K562 (cell line): ENCODE measurements around the gene LEPR. TPM values are rescaled to one million over a fixed set of nuclear protein-coding genes. Genes with fewer than 3 reads are reported as not detected.
A peak's percentile ranks its signal among the peaks of the same experiment; 100 is the strongest.

ENCODE experiments used
- CBX3 ChIP-seq, 2 experiments: IDR thresholded peaks; 1 replicate in 1 of 2; 2 replicates in 1 of 2; pipeline ENCODE4 v1.6.1; 2012; ENCODE audit warnings: inconsistent platforms in 2 of 2, low read length in 2 of 2, borderline replicate concordance in 1 of 2, control low read depth in 1 of 2
- CBX5 ChIP-seq: IDR thresholded peaks from 2 replicates; pipeline ENCODE4 v1.6.1; 2014; ENCODE audit warnings: low read depth, borderline replicate concordance
- HMG20A ChIP-seq: fragments of 450-650 bp; formaldehyde crosslinking; conservative IDR thresholded peaks from 2 replicates; pipeline ENCODE4 v1.4.0; 2020; ENCODE audit warnings: mild to moderate bottlenecking, mixed read lengths
- PHB2 ChIP-seq: fragments of 450-650 bp; IDR thresholded peaks from 2 replicates; pipeline ENCODE4 v1.6.1; 2017; ENCODE audit warnings: low read depth
- POLR2G ChIP-seq: fragments of 200-400 bp; formaldehyde crosslinking; IDR thresholded peaks from 2 replicates; pipeline ENCODE4 v1.6.1; 2017; ENCODE audit warnings: low read depth, mild to moderate bottlenecking, antibody characterized with exemption, low read length, moderate library complexity
- RBFOX2 ChIP-seq: fragments of 200-400 bp; formaldehyde crosslinking; IDR thresholded peaks from 2 replicates; pipeline ENCODE4 v1.6.1; 2017; ENCODE audit warnings: low read depth, mild to moderate bottlenecking, low read length, moderate library complexity
- STAT5A ChIP-seq: IDR thresholded peaks from 2 replicates; pipeline ENCODE4 v1.6.1; 2012; ENCODE audit warnings: low read length, inconsistent platforms, borderline replicate concordance
- TAL1 ChIP-seq: fragments of 450-650 bp; IDR thresholded peaks from 2 replicates; pipeline ENCODE4 v1.6.1; 2016; ENCODE audit warnings: mild to moderate bottlenecking
- TCFL5 ChIP-seq: fragments of 250-450 bp; sonication (Bioruptor Pico); conservative IDR thresholded peaks from 2 replicates; pipeline ENCODE4 v1.6.1; 2021; ENCODE audit warnings: mild to moderate bottlenecking, moderate library complexity, matching md5 sums
- ZNF699 ChIP-seq: fragments of 250-450 bp; sonication (Bioruptor Pico); IDR thresholded peaks from 2 replicates; pipeline ENCODE4 v1.8.0; 2021; ENCODE audit warnings: mild to moderate bottlenecking, moderate library complexity; ENCODE audit not compliant: insufficient replicate concordance
- polyA plus RNA-seq, 8 experiments: library from polyadenylated mRNA; depleted of rRNA in 4 of 8; stranded (reverse) in 5 of 8; unstranded in 3 of 8; fragments of >200 nt; fragmentation: Nextera tagmentation in 2 of 8; fragmentation: Illumina TruSeq in 1 of 8; extraction: Ambion mirVana in 2 of 8; extraction: Trizol in 1 of 8; gene quantifications; 2 replicates each; pipeline versions ENCODE4 v1.2.1 to v1.2.3, GENCODE V29; 2011 to 2014; ENCODE audit warnings: inconsistent platforms in 1 of 8, missing spikeins in 1 of 8
- total RNA-seq, 7 experiments: library from RNA; depleted of rRNA in 6 of 7; stranded (reverse); fragments of >200 nt in 6 of 7; fragmentation: Illumina TruSeq in 2 of 7; extraction: Trizol in 2 of 7; gene quantifications; 2 replicates each; pipeline versions ENCODE4 v1.2.1 to v1.2.3, GENCODE V29; 2011 to 2021; ENCODE audit warnings: low replicate concordance in 1 of 7
- TF ChIP-seq, protein P1 (sequence below): fragments of 450-650 bp; IDR thresholded peaks from 2 replicates; pipeline ENCODE4 v1.6.1; 2017; ENCODE audit warnings: antibody characterized with exemption, mild to moderate bottlenecking
- TF ChIP-seq, protein P2 (sequence below): sonication (generic); formaldehyde crosslinking; IDR thresholded peaks from 2 replicates; pipeline ENCODE4 v1.8.0; 2023; ENCODE audit warnings: mild to moderate bottlenecking, missing genetic modification reagents
- TF ChIP-seq, protein P3 (sequence below), 2 experiments: fragments of 150-350 bp in 1 of 2; IDR thresholded peaks; 2 replicates each; pipeline ENCODE4 v1.6.1; 2012 to 2016; ENCODE audit warnings: low read depth in 2 of 2, low read length in 2 of 2, mild to moderate bottlenecking in 1 of 2, moderate library complexity in 1 of 2

LEPR gene
- total and polyA plus RNA-seq, 9 of the 15 experiments (the other 6 are each of a cell fraction or from before 2014, with no cell fraction given): 12.2 to 111 (median 43.1) TPM

DNA sequence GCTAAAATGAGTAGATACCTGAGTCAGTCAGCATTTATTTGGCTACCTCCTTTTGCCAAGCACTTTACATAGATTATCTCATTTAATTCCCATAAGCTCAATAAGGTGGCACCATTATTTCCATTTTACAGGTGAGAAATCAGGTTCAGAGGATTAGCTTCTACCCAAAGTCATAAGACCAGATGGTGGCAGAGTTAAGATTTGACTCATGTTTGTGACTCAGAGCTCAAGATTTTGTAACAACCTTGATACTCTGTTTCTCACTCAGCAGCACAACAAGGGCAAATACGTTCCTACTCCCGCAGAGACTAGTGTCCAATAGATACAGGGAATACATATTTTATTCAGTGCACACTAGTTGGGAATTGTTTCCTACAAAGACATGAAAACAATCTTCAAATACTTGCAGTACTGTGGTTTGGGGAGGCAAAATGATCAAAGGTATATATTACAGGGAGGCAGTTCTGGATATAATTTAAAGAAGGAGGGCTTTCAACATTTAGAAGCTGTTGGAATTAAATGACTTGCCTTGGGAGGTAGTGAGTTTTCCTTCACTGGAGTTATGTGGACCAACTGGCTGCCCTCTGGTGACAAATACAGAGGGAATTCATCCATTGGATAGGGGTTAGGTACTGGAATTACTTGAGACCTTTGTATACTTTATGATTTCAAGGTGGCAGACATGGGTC is 3.6 kb downstream of the LEPR start (continued):
- TF ChIP-seq, protein P1, sequence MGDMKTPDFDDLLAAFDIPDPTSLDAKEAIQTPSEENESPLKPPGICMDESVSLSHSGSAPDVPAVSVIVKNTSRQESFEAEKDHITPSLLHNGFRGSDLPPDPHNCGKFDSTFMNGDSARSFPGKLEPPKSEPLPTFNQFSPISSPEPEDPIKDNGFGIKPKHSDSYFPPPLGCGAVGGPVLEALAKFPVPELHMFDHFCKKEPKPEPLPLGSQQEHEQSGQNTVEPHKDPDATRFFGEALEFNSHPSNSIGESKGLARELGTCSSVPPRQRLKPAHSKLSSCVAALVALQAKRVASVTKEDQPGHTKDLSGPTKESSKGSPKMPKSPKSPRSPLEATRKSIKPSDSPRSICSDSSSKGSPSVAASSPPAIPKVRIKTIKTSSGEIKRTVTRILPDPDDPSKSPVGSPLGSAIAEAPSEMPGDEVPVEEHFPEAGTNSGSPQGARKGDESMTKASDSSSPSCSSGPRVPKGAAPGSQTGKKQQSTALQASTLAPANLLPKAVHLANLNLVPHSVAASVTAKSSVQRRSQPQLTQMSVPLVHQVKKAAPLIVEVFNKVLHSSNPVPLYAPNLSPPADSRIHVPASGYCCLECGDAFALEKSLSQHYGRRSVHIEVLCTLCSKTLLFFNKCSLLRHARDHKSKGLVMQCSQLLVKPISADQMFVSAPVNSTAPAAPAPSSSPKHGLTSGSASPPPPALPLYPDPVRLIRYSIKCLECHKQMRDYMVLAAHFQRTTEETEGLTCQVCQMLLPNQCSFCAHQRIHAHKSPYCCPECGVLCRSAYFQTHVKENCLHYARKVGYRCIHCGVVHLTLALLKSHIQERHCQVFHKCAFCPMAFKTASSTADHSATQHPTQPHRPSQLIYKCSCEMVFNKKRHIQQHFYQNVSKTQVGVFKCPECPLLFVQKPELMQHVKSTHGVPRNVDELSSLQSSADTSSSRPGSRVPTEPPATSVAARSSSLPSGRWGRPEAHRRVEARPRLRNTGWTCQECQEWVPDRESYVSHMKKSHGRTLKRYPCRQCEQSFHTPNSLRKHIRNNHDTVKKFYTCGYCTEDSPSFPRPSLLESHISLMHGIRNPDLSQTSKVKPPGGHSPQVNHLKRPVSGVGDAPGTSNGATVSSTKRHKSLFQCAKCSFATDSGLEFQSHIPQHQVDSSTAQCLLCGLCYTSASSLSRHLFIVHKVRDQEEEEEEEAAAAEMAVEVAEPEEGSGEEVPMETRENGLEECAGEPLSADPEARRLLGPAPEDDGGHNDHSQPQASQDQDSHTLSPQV: no peak; the same call in 1 of the 2 replicates
- TF ChIP-seq PHB2 (no peak), CBX5 (no peak), ZNF699 (CRISPR knock-in tag) (no peak), HMG20A (CRISPR knock-in tag) (no peak), STAT5A (peak; percentile 38; the same call in 1 of the 2 replicates), POLR2G (no peak), CBX3 (IDR thresholded peaks at IDR 0.05; ENCODE audit: borderline replicate concordance in 1 of 2, low read length in 2 of 2) (peak in 1 of 2 experiments; percentile 54; a peak in 1 of 3 replicates), TAL1 (peak; percentile 55), TCFL5 (CRISPR knock-in tag) (no peak), RBFOX2 (no peak)
- TF ChIP-seq, protein P2, sequence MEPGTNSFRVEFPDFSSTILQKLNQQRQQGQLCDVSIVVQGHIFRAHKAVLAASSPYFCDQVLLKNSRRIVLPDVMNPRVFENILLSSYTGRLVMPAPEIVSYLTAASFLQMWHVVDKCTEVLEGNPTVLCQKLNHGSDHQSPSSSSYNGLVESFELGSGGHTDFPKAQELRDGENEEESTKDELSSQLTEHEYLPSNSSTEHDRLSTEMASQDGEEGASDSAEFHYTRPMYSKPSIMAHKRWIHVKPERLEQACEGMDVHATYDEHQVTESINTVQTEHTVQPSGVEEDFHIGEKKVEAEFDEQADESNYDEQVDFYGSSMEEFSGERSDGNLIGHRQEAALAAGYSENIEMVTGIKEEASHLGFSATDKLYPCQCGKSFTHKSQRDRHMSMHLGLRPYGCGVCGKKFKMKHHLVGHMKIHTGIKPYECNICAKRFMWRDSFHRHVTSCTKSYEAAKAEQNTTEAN: no peak
- TF ChIP-seq, protein P3, sequence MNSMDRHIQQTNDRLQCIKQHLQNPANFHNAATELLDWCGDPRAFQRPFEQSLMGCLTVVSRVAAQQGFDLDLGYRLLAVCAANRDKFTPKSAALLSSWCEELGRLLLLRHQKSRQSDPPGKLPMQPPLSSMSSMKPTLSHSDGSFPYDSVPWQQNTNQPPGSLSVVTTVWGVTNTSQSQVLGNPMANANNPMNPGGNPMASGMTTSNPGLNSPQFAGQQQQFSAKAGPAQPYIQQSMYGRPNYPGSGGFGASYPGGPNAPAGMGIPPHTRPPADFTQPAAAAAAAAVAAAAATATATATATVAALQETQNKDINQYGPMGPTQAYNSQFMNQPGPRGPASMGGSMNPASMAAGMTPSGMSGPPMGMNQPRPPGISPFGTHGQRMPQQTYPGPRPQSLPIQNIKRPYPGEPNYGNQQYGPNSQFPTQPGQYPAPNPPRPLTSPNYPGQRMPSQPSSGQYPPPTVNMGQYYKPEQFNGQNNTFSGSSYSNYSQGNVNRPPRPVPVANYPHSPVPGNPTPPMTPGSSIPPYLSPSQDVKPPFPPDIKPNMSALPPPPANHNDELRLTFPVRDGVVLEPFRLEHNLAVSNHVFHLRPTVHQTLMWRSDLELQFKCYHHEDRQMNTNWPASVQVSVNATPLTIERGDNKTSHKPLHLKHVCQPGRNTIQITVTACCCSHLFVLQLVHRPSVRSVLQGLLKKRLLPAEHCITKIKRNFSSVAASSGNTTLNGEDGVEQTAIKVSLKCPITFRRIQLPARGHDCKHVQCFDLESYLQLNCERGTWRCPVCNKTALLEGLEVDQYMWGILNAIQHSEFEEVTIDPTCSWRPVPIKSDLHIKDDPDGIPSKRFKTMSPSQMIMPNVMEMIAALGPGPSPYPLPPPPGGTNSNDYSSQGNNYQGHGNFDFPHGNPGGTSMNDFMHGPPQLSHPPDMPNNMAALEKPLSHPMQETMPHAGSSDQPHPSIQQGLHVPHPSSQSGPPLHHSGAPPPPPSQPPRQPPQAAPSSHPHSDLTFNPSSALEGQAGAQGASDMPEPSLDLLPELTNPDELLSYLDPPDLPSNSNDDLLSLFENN (IDR thresholded peaks at IDR 0.05; ENCODE audit: low read depth in 2 of 2, low read length in 2 of 2): no peak
